Tibial artery (tissue), 4 donors: Measurements from ENCODE around the gene MICAL2.

ENCODE experiments used
- DNase-seq, 2 donors: peaks; one replicate each; pipeline ENCODE4 v3.0.0-alpha.2; 2019
- H3K27ac ChIP-seq, 2 donors: fragments of 200-600 bp; sonication (generic) in 1 of 2; 1 replicate in 1 of 2; 2 replicates in 1 of 2; pipeline ENCODE4 v1.5.1; 2018 to 2019; ENCODE audit warnings: mild to moderate bottlenecking in 1 of 2
- H3K27me3 ChIP-seq, 2 donors: fragments of 200-600 bp; sonication (generic) in 1 of 2; one replicate each; pipeline versions ENCODE4 v1.5.1 to v1.6.0; 2016 to 2019
- H3K36me3 ChIP-seq, 3 donors: fragments of 200-600 bp; sonication (generic) in 2 of 3; one replicate each; pipeline ENCODE4 v1.5.1; 2016 to 2019; ENCODE audit warnings: mild to moderate bottlenecking in 2 of 3
- H3K4me1 ChIP-seq, 4 donors: fragments of 200-600 bp; sonication (generic) in 2 of 4; 1 replicate in 3 of 4; 2 replicates in 1 of 4; pipeline ENCODE4 v1.5.1; 2016 to 2019
- H3K4me3 ChIP-seq, 2 donors: fragments of 200-600 bp; sonication (generic) in 1 of 2; 1 replicate in 1 of 2; 2 replicates in 1 of 2; pipeline ENCODE4 v1.5.1; 2018 to 2019; ENCODE audit warnings: mild to moderate bottlenecking in 2 of 2
- H3K9me3 ChIP-seq, 3 donors: fragments of 200-600 bp; sonication (generic) in 1 of 3; one replicate each; pipeline ENCODE4 v1.5.1; 2016 to 2019
- intact Hi-C: fragments of 100-400 bp; cut with DNase I; formaldehyde crosslinking; loops from one replicate; pipeline ENCODE4 v1.15.0; 2023; ENCODE audit warnings: low total_unique reads
- TF ChIP-seq, protein P1 (sequence below), 2 experiments: fragments of 200-600 bp in 1 of 2; fragments of 450-650 bp in 1 of 2; IDR thresholded peaks; one replicate each; pipeline ENCODE4 v1.5.1; 2017 to 2019; ENCODE audit warnings: antibody characterized with exemption in 2 of 2, mild to moderate bottlenecking in 1 of 2, moderate library complexity in 1 of 2

Gene MICAL2

DNA sequence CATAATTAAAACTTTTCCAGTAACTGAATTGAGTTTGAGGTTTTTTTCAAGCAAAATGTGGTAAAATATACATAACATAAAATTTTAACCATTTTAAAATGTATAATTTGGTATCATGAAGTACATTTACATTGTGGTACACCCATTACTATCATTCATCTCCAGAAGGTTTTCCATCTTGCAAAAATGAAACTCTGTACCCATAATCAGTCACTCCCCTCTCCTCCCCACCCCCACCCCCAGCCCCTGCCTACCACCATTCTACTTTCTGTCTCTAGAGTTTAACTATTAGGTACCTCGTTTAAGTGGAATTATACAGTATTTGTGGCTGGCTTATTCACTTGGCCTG is 63.7 kb downstream of the MICAL2 start:
- Histone ChIP-seq H3K4me3 (no peak overlapping the region), H3K27ac (peak overlapping the region; percentile 69 to 91), H3K4me1 (peaks cover 0 to 99% (median 41%) of the 10 kb centered on the region in 4 donors), H3K9me3 (no peaks in the 10 kb centered on the region), H3K36me3 (peaks cover 0 to 5% (median 3%) of the 10 kb centered on the region in 3 donors), H3K27me3 (no peaks in the 10 kb centered on the region)
- DNase-seq: no peak
- intact Hi-C loops: no loop called here
- TF ChIP-seq, protein P1, sequence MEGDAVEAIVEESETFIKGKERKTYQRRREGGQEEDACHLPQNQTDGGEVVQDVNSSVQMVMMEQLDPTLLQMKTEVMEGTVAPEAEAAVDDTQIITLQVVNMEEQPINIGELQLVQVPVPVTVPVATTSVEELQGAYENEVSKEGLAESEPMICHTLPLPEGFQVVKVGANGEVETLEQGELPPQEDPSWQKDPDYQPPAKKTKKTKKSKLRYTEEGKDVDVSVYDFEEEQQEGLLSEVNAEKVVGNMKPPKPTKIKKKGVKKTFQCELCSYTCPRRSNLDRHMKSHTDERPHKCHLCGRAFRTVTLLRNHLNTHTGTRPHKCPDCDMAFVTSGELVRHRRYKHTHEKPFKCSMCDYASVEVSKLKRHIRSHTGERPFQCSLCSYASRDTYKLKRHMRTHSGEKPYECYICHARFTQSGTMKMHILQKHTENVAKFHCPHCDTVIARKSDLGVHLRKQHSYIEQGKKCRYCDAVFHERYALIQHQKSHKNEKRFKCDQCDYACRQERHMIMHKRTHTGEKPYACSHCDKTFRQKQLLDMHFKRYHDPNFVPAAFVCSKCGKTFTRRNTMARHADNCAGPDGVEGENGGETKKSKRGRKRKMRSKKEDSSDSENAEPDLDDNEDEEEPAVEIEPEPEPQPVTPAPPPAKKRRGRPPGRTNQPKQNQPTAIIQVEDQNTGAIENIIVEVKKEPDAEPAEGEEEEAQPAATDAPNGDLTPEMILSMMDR (IDR thresholded peaks at IDR 0.05): no peak

DNA sequence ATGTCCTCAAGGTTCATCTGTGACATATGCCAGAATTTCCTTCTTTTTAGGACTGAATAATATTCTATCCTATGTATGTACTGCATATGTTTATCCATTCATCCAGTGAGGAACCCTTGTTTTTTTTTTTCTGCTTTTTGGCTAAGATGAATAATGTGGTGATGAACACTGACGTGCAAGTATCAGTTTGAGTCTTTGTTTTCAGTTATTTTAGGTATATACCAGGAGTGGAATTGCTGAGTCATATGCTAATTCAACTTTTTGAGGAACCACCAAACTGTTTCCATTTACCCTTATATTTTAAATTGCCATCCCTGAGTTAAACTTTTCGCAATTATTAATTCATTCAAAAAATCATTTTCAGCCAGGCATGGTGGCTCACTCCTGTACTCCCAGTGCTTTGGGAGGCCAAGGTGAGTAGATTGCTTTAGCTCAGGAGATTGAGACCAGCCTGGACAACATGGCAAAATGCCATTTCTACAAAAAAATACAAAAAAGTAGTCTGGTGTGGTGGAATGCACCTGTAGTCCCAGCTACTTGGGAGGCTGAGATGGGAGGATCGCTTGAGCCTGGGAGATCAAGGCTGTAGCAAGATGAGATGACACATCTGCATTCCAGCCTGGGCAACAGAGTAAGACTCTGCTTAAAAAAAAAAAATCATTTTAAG is 64.2 kb downstream of the MICAL2 start:
- TF ChIP-seq, protein P1 (IDR thresholded peaks at IDR 0.05): no peak
- Histone ChIP-seq H3K36me3 (peaks cover 0 to 5% (median 3%) of the 10 kb centered on the region in 3 donors), H3K27me3 (no peaks in the 10 kb centered on the region), H3K9me3 (no peaks in the 10 kb centered on the region), H3K4me3 (no peak overlapping the region), H3K27ac (peak overlapping the region; percentile 69 to 91), H3K4me1 (peaks cover 0 to 99% (median 44%) of the 10 kb centered on the region in 4 donors)
- no peak for DNase-seq
- intact Hi-C loops: no loop called here

DNA sequence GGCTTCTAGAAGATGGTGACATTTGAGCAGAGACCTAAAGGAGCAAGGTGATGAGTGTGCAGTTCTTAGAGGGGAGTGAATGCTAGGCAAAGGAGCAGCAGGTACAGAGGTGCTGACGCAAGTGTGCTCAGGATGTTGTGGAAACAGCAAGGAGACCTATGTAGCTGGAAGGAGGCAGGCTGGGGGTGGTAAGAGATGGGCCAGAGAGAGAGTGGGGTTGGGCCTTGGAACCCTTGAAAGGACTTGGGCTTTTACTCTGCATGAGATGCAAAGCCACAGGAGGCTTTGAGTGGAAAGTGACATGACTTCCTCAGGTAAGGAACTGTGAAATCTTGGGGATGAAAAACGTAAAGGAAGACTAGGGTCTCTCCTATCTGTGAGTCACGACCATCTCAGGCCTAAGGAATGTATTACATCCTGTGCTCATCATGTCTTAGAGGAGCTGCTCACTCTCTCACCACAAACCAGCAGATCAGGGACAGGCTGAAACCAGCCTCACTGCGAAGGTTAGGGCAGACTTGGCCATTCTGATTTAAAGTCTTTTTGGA is 65.4 kb downstream of the MICAL2 start:
- H3K27me3 ChIP-seq: no peaks in the 10 kb centered on the region
- DNase-seq: no peak
- H3K4me1 ChIP-seq: peaks cover 0 to 99% (median 41%) of the 10 kb centered on the region in 4 donors
- H3K27ac ChIP-seq: peak overlapping the region; percentile 69 to 91
- TF ChIP-seq, protein P1 (IDR thresholded peaks at IDR 0.05): no peak
- H3K36me3 ChIP-seq: peaks cover 0 to 5% (median 3%) of the 10 kb centered on the region in 3 donors
- H3K4me3 ChIP-seq: no peak overlapping the region
- no peaks in the 10 kb centered on the region for H3K9me3 ChIP-seq
- intact Hi-C loops: no loop called here

DNA sequence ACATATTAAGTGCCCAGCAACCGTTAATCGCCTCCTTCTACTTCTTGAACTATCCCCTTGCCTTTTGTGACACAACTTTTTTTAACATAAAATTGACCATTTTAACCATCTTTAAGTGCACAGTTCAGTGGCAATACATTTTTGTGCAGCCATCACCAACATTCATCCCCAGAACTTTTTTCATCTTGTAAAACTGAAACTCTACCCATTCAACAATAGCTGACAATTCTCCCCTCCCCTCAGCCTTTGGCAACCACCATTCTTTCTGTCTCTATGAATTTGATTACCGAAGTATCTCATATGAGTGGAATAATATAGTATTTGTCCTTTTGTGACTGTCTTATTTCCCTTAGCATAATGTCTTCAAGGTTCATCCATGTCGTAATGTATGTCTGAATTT is 66.0 kb downstream of the MICAL2 start:
- Histone ChIP-seq H3K9me3 (no peaks in the 10 kb centered on the region), H3K27ac (peak overlapping the region; percentile 69 to 91), H3K4me3 (no peak overlapping the region), H3K27me3 (no peaks in the 10 kb centered on the region), H3K36me3 (peaks cover 0 to 5% (median 3%) of the 10 kb centered on the region in 3 donors), H3K4me1 (peaks cover 0 to 99% (median 37%) of the 10 kb centered on the region in 4 donors)
- no peak for DNase-seq
- intact Hi-C loops: no loop called here
- TF ChIP-seq, protein P1 (IDR thresholded peaks at IDR 0.05): no peak

DNA sequence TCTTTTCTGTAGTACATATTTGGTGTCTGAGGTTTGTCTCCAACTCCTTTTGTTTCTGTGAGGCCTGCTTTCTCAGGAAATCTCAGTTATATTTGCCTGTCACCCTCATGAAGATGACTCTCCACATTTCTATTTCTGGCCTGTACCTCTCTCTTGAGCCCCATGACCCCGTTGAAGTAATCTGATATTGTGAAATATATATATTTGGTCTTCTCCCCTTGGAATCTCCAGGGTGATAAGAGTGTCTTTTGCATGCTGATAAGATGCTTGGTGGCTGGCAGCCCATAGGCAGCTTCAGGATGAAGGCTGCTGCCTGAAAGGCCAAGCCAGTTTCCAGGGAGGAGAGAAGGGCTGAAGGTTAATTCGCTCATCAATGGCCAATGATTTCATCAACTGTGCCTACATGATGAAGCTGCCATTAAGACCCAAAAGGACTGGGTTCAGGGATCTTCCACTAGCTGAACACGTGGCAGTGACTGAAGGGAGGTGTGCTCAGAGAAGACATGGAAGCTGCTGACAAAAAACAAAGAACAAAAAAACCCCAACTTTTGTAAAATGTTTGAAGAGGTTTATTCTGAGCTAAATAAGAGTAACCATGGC is 67.4 kb downstream of the MICAL2 start:
- Histone ChIP-seq H3K4me3 (no peak overlapping the region), H3K4me1 (peaks cover 0 to 99% (median 43%) of the 10 kb centered on the region in 4 donors), H3K27ac (peak overlapping the region; percentile 74 to 91), H3K9me3 (no peaks in the 10 kb centered on the region), H3K27me3 (no peaks in the 10 kb centered on the region), H3K36me3 (no peaks in the 10 kb centered on the region)
- DNase-seq: no peak
- intact Hi-C loops: no loop called here
- TF ChIP-seq, protein P1 (IDR thresholded peaks at IDR 0.05): no peak
